Astrocyte (in vitro differentiated cells and primary cell): Measurements from ENCODE around the gene LRRC8D.

ENCODE experiments used
- CTCF ChIP-seq: IDR thresholded peaks from 2 replicates; pipeline ENCODE4 v1.5.1; 2011; ENCODE audit warnings: low read depth, mild to moderate bottlenecking, inconsistent platforms, low read length, moderate library complexity; ENCODE audit not compliant: insufficient read depth
- EZH2 ChIP-seq: IDR thresholded peaks from 2 replicates; pipeline ENCODE4 v1.6.1; 2012; ENCODE audit warnings: mild to moderate bottlenecking, low read length, inconsistent platforms; ENCODE audit not compliant: insufficient read depth

GRCh38 chr1:89877756-89878155 is 56.9 kb downstream of the LRRC8D start:
- TF ChIP-seq EZH2 (no peak), CTCF (no peak)
